ENCODE results near the gene ZCCHC9.
"Not testable (repeated sequence)": the region's sequence is repeated elsewhere in the genome, so short reads cannot be mapped to it uniquely, and the experiment has no call there.

The ZCCHC9 gene

GRCh38 chr5:81305785-81306184, 4.4 kb downstream of the ZCCHC9 start:
- no peak for DNase-seq (ENCODE audit: low read depth in 1 of 2, low spot score in 1 of 2)

GRCh38 chr5:81308836-81309235, 7.4 kb downstream of the ZCCHC9 start:
- DNase-seq (ENCODE audit: low read depth in 1 of 2, low spot score in 1 of 2): no peak

- DNase-seq (ENCODE audit: low read depth in 1 of 2, low spot score in 1 of 2): no peak
Observed at GRCh38 chr5:81310402-81311063, 9.1 kb downstream of the ZCCHC9 start.

- DNase-seq (ENCODE audit: low read depth in 1 of 2, low spot score in 1 of 2): no peak
Observed at GRCh38 chr5:81313278-81313677, 11.9 kb downstream of the ZCCHC9 start.

GRCh38 chr5:81313686-81314085, 12.3 kb downstream of the ZCCHC9 start:
- DNase-seq (ENCODE audit: low read depth in 1 of 2, low spot score in 1 of 2): no peak

- no peak for DNase-seq (ENCODE audit: low read depth in 1 of 2, low spot score in 1 of 2)
Observed at GRCh38 chr5:81314581-81314980, 13.2 kb downstream of the ZCCHC9 start.

GRCh38 chr5:81315336-81315735, 13.9 kb downstream of the ZCCHC9 start:
- no peak for DNase-seq (ENCODE audit: low read depth in 1 of 2, low spot score in 1 of 2)

GRCh38 chr5:81315830-81316229, 14.4 kb downstream of the ZCCHC9 start:
- no peak for DNase-seq (ENCODE audit: low read depth in 1 of 2, low spot score in 1 of 2)

GRCh38 chr5:81316571-81316970, 15.2 kb downstream of the ZCCHC9 start:
- no peak for DNase-seq (ENCODE audit: low read depth in 1 of 2, low spot score in 1 of 2)

- DNase-seq (ENCODE audit: low read depth in 1 of 2, low spot score in 1 of 2): no peak
Observed at GRCh38 chr5:81317536-81317935, 16.1 kb downstream of the ZCCHC9 start.

- DNase-seq (ENCODE audit: low read depth in 1 of 2, low spot score in 1 of 2): no peak
Observed at GRCh38 chr5:81326554-81326953, 25.2 kb downstream of the ZCCHC9 start.

- DNase-seq (ENCODE audit: low read depth in 1 of 2, low spot score in 1 of 2): no peak
Observed at GRCh38 chr5:81334304-81335061, 33.1 kb downstream of the ZCCHC9 start.

GRCh38 chr5:81335946-81336345, 34.6 kb downstream of the ZCCHC9 start:
- no peak for DNase-seq (ENCODE audit: low read depth in 1 of 2, low spot score in 1 of 2)

GRCh38 chr5:81336556-81336955, 35.2 kb downstream of the ZCCHC9 start:
- no peak for DNase-seq (ENCODE audit: low read depth in 1 of 2, low spot score in 1 of 2)

GRCh38 chr5:81337803-81338202, 36.4 kb downstream of the ZCCHC9 start:
- DNase-seq (ENCODE audit: low read depth in 1 of 2, low spot score in 1 of 2): no peak

- not testable (repeated sequence) for DNase-seq (ENCODE audit: low read depth in 1 of 2, low spot score in 1 of 2)
Observed at GRCh38 chr5:81338213-81338612, 36.8 kb downstream of the ZCCHC9 start.

GRCh38 chr5:81344736-81345135, 43.3 kb downstream of the ZCCHC9 start:
- no peak for DNase-seq (ENCODE audit: low read depth in 1 of 2, low spot score in 1 of 2)

GRCh38 chr5:81345411-81346003, 44.1 kb downstream of the ZCCHC9 start:
- no peak for DNase-seq (ENCODE audit: low read depth in 1 of 2, low spot score in 1 of 2)

GRCh38 chr5:81349161-81349560, 47.8 kb downstream of the ZCCHC9 start:
- no peak for DNase-seq (ENCODE audit: low read depth in 1 of 2, low spot score in 1 of 2)

GRCh38 chr5:81350507-81350906, 49.1 kb downstream of the ZCCHC9 start:
- no peak for DNase-seq (ENCODE audit: low read depth in 1 of 2, low spot score in 1 of 2)

GRCh38 chr5:81353189-81353588, 51.8 kb downstream of the ZCCHC9 start:
- no peak for DNase-seq (ENCODE audit: low read depth in 1 of 2, low spot score in 1 of 2)

GRCh38 chr5:81354093-81354492, 52.7 kb downstream of the ZCCHC9 start:
- no peak for DNase-seq (ENCODE audit: low read depth in 1 of 2, low spot score in 1 of 2)
